ENCODE measurements around the gene BCL11A. TPM values are rescaled to one million over a fixed set of nuclear protein-coding genes. Genes with fewer than 3 reads are reported as not detected.

Gene BCL11A
- total RNA-seq, 2 donors from 2014 or later = 4.5 to 4.7 TPM

- no peak for DNase-seq
- intact Hi-C loops (cut with DNase I) = no loop called here
- no peak for ATAC-seq
Observed at GRCh38 chr2:60408811-60409530, 144.5 kb downstream of the BCL11A start.

- intact Hi-C loops (cut with DNase I) = no loop called here
- DNase-seq = no peak
- ATAC-seq = no peak
Observed at GRCh38 chr2:60408207-60408606, 145.2 kb downstream of the BCL11A start.

GRCh38 chr2:60407398-60407797 lies 146.1 kb downstream of the BCL11A start:
- DNase-seq (peak; percentile 30), ATAC-seq (peak; percentile 48 to 62)
- intact Hi-C loops (cut with DNase I) = no loop called here

GRCh38 chr2:60406192-60406591 lies 147.3 kb downstream of the BCL11A start:
- ATAC-seq = peak in 1 of 2 donors; percentile 16
- intact Hi-C loops (cut with DNase I) = no loop called here
- DNase-seq = no peak

GRCh38 chr2:60405271-60405919 lies 148.1 kb downstream of the BCL11A start:
- intact Hi-C loops (cut with DNase I) = no loop called here
- ATAC-seq = no peak

More at GRCh38 chr2:60405271-60405919, 148.1 kb downstream of the BCL11A start:
- DNase-seq = no peak

Other genes with a start within 250 kb of the BCL11A start
- gene PAPOLG, start 202.6 kb upstream of the BCL11A start, total RNA-seq = 1 to 10 TPM; 7.2 to 10.0 TPM